Stimulated activated CD4-positive, alpha-beta T cell treated with anti-CD3 and anti-CD28 coated beads, Interleukin-2, amount 100 ng/mL, for 4 hours (primary cell): ENCODE results near the gene ADARB2.

Experiments
- DNase-seq: peaks from one replicate; pipeline ENCODE4 v3.0.0-alpha.2; 2020; ENCODE audit warnings: low read depth

Gene ADARB2

GRCh38 chr10:1154531-1155295, 582.6 kb downstream of the ADARB2 start:
- no peak for DNase-seq

GRCh38 chr10:1153805-1154351, 583.4 kb downstream of the ADARB2 start:
- no peak for DNase-seq

- DNase-seq, result no peak
Measured at GRCh38 chr10:1153251-1153763, 584.0 kb downstream of the ADARB2 start.

- no peak for DNase-seq
Measured at GRCh38 chr10:1152386-1153250, 584.7 kb downstream of the ADARB2 start.

GRCh38 chr10:1151076-1152033, 586.0 kb downstream of the ADARB2 start:
- DNase-seq, result no peak

- DNase-seq, result no peak
Measured at GRCh38 chr10:1150638-1150955, 586.7 kb downstream of the ADARB2 start.

- DNase-seq, result no peak
Measured at GRCh38 chr10:1149793-1150637, 587.3 kb downstream of the ADARB2 start.

GRCh38 chr10:1148855-1149605, 588.3 kb downstream of the ADARB2 start:
- no peak for DNase-seq

- DNase-seq, result no peak
Measured at GRCh38 chr10:1147810-1148209, 589.5 kb downstream of the ADARB2 start.

- DNase-seq, result no peak
Measured at GRCh38 chr10:1142596-1142995, 594.7 kb downstream of the ADARB2 start.

GRCh38 chr10:1141701-1142100, 595.6 kb downstream of the ADARB2 start:
- no peak for DNase-seq

GRCh38 chr10:1141261-1141660, 596.1 kb downstream of the ADARB2 start:
- DNase-seq, result no peak

- no peak for DNase-seq
Measured at GRCh38 chr10:1138529-1138928, 598.8 kb downstream of the ADARB2 start.

GRCh38 chr10:1137499-1138163, 599.7 kb downstream of the ADARB2 start:
- DNase-seq, result no peak

GRCh38 chr10:1136268-1136667, 601.1 kb downstream of the ADARB2 start:
- no peak for DNase-seq

- no peak for DNase-seq
Measured at GRCh38 chr10:1134156-1134555, 603.2 kb downstream of the ADARB2 start.

GRCh38 chr10:1133495-1134045, 603.8 kb downstream of the ADARB2 start:
- DNase-seq, result no peak

GRCh38 chr10:1132584-1132983, 604.7 kb downstream of the ADARB2 start:
- DNase-seq, result no peak
